Measurements from ENCODE around the gene ZNF668.
"Not testable (repeated sequence)": the region's sequence is repeated elsewhere in the genome, so short reads cannot be mapped to it uniquely, and the experiment has no call there.

Gene ZNF668

DNA sequence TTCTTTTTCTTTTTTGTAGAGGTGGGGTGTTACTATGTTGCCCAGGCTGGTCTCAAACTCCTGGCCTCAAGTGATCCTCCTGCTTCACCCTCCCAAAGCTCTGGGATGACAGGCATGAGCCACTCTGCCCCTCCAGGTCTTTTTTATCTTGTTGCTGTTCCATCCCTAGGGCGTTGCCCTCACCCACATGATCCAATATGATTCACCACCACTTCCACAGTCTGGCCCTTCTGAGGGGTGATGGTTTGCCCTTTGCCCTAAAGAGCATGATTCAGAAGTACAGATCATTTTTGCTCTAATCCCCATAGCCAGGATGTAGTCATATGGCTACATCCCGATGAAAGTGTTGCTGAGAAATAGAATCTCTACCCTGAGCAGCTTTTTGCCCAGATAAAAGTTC is 21.9 kb downstream of the ZNF668 start:
- peak; percentile 95 for DNase-seq

DNA sequence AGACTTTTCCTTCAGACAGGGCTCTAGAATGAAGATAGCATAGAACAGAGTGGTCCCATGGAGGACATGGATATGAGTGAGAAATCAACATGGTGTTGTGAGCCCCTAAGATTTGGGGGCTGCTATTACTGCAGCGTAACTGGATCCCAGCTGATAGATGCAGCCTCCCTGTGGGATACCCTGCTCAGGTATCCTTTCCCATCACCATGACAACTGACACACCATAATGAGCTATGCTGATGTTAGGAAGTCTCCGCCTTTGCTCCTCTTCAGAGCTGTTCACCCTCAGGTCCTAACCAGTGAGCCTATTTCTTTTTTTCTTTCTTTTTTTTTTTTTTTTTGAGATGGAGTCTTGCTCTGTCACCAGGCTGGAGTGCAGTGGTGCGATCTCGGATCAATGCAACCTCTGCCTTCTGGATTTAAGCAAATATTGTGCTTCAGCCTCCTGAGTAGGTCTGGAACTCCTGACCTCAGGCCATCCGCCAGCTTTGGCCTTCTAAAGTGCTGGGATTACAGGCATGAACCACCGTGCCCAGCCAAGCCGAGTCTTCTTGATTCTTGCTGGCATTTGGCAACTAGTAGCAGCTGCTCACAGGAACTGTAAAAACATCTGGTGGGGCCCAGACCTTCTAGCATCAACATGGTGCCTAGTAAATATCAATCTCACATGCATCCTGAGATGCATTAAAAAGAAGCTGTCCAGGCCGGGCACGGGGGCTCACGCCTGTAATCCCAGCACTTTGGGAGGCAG is 23.6 kb downstream of the ZNF668 start:
- no peak for DNase-seq

DNA sequence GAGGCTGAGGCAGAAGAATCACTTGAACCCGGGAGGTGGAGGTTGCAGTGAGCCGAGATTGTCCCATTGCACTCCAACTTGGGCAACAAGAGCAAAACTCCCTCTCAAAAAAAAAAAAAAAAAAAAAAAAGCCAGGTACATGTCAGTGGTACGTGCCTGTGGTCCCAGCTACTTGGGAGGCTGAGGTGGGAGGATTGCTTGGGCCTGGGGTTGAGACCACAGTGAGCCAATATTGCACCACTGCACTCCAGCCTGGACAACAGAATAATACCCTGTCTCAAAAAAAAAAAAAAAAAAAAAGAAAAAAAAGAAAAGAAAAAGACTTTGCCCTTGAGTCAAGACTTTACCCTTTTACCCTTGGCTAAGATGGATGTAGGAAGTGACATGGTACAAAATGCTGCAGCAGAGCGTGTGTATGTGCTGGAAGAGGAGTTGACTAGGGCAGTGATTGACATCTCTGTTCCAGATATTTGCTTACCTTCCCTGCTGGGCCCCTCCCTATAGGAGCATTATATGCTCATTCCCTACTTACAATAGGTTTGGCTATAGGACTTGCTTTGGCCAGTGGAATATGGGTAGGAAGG is 30.1 kb downstream of the ZNF668 start:
- DNase-seq, result no peak

DNA sequence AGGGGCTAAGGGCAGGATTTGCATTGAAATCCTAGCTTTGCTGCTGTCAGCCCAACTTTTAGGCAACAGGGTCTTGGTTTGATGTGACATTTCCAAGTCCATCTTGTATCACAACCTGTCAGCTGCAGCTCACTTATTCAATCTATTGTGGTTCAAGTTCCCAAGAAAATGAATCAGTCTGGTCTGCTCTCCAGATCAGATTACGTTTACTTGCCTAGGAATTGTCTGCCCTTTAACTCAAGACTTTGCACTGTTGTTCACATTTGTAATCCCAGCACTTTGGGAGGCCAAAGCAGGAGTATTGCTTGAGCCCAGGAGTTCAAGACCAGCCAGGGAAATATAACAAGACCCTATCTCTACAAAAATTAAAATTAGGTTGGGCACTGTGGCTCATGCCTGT is 30.7 kb downstream of the ZNF668 start:
- DNase-seq, result no peak

DNA sequence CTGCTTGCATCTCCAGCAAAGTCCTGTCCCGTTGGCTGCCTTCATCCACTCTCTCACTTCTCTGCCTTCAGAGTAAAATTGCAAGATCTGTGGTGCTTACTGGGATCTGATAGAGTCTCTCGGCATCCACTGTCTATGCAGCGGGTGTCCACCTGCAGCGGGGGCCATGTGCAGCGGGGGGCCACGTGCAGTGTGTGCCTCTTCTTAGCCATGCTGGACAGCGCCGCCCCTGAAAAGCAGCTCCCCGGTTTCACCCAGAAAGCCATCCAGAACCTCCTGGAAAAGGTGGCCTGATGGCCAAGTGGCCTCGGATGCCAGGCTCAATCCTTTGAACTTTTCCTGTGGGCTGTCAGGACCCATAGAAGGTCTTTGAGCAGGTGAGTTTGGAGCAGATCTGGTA is 31.2 kb downstream of the ZNF668 start:
- no peak for DNase-seq

DNA sequence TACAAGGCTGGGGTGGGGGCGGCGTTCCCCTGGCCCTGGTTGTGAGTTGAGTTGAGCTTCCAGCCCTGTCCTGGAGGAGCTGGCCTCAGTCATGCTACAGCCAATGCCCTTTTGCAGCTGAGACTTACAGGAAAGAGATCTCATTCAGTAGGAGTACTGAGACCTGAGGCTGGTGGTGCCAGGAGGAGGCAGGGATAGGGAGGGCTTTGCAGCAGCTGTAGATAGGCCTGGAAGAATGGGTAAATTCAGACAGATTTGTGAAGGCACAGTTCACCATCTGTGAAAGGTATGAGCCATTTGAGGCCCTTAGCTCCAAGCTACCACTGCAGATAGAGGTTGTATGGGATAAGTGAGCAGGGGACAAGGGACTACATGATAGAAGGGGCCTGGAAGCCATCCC is 35.0 kb downstream of the ZNF668 start:
- no peak for DNase-seq

DNA sequence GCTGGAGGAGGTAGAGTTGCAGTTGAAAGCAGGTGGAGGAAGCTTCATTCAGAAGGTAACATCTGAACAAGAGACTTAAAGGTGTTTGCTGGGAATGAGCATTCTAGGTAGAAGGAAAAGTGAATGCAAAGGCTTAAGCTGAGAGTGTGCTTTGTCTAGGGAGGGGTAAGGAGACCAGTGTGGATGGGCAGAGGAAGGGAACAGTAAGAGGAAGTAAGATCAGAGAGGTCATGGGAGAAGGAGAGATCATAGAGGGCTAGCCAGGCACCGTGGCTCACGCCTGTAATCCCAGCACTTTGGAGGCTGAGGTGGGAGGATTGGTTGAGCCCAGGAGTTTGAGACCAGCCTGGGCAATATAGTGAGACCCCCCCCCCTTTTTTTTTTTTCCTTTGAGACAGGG is 37.3 kb downstream of the ZNF668 start:
- DNase-seq, result no peak

DNA sequence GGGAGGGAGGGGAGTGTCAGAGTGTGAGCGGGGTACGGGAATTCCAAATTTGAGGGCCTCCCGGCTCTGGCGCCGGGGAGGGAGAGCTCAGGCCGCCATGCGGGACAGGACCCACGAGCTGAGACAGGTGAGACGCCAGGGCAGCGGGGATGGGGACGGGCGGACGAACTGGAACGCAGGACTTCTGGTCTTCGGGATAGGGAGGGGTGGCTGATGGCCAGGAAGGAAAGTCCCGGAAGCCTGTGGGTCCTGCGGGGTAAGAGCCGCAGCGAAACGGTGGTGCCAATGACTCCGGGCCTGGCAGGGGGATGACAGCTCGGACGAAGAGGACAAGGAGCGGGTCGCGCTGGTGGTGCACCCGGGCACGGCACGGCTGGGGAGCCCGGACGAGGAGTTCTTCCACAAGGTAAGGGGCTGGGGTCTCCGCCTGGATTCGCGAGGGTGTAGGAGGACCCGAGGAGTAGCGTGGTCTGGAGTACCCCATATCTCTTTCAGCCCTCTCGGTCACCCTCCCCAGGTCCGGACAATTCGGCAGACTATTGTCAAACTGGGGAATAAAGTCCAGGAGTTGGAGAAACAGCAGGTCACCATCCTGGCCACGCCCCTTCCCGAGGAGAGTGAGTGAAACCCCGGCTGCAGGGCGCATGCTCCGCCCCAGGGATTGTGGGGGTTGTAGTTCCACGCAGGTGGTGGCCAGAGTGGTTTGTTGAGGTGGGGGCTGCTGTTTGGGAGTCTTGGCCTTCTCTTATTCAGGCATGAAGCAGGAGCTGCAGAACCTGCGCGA is 40.1 kb downstream of the ZNF668 start:
- DNase-seq, result peak; percentile 71

DNA sequence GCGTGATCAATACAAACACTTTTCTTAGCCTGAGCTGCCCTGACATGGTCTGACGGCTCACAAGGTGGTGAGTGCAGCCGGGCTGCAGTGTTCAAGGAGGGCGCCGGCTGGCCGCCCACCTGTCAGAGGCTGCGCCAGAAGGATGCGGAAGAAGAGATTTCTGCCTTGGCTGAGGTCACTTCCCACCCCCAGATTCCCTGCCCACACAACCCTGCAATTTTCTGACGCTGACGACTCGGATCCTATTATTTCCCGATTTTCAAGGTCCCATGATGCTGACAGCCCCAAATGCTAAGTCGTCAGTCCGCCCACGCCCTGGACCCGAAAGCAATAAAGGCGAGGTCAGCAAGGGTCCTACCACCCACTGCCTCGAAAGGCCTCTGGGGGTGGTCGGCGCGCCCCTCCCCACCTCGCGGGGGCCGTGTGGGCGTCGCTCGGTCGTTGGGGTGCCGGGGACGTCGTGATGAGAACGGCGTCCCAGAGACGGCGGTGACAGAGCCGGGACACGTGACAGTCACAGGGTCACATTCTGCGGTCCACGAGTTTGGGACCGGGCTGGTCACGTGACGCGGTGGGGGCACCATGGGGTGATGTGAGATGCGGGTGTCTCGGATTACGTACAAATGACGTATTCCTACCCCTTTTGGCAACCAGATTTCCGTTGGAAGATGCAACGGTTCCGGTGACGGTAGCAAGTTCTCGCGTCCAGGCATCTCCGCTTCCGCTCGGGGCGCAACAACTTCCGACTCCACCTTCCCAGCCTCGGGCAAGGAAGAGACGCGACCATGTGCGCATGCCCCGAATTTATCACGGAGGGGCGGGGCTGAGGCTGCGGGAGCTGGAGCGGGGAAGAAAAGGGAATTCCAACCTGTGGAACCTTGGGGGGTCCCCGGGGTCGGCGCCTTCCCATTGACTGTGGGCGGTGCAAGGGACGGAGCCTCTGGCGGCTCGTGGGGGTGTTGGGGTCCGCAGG is 41.0 kb downstream of the ZNF668 start, which contains the start of gene STX4:
STX4 (plus strand) TSS at position 823 of the 973 bp plus-strand sequence. CDS start 248 bp downstream, outside the sequence.
- DNase-seq, result peak; percentile 95

DNA sequence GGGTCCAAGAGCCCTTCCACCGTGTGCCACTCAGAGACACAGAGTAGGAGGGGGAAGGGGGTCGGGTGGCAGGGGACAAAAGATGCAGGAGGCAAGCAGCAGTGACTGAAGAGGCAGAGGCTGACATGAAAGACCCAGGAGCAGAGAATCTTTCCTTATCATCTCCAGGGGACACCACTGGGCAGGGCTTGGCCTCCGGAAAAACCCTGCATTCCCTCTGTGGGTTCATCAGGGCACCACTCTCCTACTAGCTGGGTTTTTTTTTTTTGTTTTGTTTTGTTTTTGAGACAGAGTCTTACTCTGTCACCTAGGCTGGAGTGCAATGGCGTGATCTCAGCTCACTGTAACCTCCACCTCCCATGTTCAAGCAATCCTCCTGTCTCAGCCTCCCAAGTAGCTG is 42.8 kb downstream of the ZNF668 start:
- DNase-seq, result no peak

DNA sequence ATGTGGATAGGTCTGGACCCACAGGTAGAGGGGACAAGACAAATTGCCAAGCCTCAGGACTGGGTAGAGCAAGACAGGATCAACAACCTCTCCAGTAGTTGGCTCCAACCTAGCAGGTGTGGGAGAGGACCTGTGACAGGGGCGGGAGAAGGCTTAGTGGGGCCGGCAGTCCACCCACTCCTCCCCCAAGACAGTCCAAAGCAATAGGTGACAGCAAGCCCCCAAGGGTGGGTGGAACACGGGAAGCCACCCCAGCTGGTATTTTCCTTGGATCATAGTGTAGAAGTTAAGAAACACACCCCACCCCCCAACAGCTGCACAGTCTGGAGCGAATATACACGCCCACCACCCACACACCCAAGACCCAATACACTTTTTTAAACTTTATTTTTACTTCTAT is 44.8 kb downstream of the ZNF668 start:
- DNase-seq, result no peak

DNA sequence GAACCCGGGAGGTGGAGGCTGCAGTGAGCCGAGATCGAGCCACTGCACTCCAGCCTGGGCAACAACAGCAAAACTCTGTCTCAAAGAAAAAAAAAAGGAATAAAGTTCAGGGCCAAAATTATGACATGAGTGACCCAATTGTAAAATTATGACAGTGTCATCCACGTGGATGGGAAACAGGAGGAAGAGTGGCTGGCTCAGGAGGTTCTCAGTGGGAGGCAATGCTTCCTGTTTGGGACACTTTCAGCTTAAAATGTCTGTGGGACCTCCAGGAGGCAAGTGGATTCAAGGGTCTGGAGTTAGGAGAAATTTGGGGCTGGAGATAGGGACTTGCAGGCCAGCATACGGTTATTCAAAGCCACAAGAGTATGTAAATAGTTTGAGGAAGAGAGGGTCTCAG is 48.7 kb downstream of the ZNF668 start:
- no peak for DNase-seq

DNA sequence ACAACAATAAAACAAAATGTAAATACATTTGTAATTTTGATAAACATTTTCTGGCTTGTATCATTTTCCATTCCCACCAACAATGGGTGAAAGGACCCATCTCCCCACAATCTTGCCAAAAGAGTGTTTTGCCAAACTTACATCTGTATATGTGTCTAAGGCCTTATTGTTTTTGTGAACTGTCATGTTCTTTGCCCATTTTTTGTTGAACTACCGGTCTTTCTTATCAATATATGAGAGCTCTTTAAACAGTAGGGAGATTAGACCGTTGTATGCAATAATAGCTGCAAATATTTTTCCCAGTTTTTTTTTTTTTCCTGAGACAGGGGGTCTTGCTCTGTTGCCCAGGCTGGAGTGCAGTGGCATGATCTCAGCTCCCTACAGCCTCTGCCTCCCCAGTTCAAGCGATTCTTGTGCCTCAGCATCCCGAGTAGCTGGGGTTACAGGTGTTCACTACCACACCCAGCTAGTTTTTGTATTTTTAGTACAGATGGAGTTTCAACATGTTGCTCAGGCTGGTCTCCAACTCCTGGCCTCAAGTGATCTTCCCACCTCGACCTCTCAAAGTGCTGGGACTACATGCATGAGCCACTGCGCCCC is 50.3 kb downstream of the ZNF668 start:
- DNase-seq, result no peak

DNA sequence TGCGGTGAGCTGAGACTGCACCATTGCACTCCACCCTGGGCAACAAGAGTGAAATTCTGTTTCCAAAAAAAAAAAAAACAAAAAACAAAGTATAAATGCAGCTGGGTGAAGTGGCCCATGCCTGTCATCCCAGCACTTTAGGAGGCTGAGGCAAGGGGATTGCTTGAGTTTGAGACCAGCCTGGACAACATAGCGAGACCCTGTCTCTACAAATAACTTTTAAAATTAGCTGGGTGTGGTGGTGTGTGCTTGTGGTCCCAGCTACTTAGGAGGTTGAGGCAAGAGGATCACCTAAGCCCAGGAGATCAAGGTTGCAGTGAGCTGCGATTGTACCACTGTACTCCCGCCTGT is 50.8 kb downstream of the ZNF668 start:
- no peak for DNase-seq

DNA sequence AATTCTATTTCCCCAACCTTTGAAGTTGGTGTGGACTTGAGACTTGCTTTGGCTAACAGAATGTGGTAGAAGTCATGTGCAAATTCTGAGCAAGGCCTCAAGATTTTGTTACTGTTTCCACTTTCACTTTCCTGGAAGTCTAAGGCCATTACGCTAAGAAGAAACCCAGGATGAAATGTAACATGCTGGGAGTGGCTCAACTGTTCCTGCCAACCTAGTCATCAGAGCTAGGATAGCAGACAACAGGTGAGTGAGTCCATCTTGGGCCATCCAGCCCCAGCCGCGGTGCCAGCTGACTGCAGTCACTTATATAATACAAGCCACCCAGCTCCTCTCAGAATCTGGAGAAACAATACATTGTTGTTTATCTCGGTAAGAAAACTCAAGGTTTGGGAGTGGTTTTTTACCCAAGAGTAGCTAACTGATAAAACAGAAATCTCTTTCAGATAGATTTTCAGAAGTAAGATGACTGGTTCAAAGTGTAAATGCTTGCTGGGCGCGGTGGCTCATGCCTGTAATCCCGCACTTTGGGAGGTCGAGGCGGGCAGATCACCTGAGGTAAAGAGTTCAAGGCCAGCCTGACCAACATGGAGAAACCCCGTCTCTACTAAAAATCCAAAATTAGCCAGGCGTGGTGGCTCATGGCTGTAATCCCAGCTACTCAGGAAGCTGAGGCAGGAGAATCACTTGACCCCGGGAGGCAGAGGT is 51.3 kb downstream of the ZNF668 start:
- no peak for DNase-seq

DNA sequence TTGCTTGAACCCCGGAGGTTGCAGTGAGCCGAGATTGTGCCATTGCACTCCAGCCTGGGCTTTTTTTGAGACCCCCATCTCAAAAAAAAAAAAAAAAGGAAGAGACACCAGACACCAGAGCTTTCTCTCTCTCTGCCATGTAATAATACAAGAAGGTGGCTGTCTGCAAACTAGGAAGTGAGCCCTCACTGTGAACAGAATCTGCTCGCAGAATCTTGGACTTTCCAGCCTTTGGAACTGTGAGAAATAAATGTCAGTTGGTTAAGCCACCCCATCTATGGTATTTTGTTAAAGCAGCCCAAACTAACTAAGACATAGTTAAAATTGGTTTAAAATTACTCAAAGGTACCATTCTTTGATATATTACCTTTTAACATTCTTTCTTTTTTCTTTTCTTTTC is 53.5 kb downstream of the ZNF668 start:
- no peak for DNase-seq

DNA sequence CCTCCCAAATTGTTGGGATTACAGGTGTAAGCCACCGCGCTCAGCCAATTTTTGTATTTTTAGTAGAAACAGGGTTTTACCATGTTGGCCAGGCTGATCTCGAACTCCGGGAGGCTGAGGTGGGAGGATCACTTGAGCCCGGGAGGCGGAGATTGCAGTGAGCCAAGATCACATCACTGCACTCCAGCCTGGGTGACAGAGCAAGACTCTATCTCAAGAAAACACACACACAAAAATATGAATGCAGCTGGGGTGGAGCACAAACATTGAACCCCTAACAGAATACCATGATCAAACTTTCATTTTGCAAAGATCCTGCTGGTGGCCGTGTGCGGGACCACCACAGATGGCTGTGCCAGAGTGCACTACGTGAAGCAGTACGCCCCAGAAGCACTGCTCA is 56.3 kb downstream of the ZNF668 start:
- DNase-seq, result not testable (repeated sequence)

DNA sequence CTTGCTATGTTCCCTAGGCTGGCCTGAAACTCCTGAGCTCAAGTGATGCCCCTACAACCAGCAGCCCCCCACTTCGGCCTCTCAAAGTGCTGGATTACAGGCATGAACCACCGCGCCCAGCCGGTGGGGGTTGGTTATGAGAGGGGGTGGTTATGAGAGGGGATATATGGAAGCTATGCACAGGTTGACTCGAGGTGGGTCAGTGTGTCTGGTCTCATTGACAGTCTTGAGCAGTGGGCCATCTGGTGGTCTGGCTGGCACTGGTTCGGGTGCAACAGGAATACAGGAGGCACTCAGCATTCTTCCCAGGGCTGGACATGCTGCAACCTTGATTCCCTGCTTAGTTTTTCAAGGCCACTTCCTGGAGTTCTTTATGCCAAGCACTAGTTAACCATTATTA is 58.0 kb downstream of the ZNF668 start:
- no peak for DNase-seq

DNA sequence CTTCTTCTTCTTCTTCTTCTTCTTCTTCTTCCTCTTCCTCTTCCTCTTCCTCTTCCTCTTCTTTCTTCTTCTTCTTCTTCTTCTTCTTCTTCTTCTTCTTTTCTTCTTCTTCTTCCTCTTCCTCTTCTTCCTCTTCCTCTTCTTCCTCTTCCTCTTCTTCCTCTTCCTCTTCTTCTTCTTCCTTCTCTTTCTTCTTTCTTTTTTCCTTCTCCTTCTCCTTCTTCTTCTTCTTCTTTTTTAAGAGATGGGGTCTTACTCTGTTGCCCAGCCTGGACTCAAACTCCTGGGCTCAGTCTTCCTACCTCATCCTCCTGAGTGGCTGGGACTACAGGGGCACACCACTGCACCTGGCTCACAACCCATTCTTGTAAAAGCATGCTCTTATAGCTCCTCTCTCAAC is 60.7 kb downstream of the ZNF668 start:
- DNase-seq, result not testable (repeated sequence)

DNA sequence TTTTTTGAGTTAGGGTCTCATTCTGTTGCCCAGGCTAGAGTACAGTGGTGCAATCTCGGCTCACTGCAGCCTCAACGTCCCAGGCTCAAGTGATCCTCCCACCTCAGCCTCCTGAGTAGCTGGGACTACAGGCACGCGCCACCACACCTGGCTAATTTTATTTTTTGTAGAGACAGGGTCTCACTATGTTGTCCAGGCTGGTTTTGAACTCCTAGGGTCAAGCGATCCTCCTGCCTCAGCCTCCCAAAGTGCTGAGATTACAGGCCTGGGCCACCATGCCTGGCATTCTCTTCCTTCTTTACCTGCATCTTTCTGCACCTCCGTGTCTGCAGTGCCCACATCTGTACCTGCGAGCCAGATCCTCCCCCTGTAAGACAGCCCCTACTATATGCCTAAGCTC is 62.2 kb downstream of the ZNF668 start:
- DNase-seq, result not testable (repeated sequence)
